ENCODE results near the gene FTCDNL1.

FTCDNL1 gene

DNA sequence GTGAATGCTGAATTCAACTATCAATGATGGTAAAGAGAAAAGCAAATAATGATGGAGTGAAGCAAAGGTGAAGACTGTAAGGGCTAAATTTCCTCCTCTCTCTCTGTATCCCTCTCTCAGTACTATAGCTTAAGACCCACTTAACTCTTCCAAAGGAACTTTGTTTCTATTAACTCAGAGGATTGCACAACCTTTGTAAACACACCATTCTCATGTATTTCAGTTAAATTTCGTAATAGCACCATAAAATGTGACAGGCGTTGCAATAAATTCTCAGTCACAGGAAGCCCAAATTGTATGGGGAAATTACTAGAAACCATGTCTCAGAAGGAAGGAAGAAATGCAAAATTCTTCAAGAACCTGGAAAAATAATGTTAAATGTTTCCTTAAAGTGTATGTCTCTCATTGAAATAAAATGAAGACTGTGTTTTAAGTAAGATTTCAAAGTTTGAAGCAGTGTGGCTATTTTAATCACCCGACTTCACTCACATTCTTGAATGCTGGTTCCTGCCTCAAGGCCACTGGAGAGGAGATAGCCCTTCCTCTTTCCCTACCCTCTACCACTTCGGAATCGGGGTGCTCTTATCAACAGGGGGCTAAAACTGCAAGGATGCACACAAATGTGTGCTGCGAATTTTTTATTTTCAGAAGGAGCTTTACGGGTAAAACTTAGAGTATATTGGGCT, 112.1 kb downstream of the FTCDNL1 start:
- DNase-seq, result no peak

DNA sequence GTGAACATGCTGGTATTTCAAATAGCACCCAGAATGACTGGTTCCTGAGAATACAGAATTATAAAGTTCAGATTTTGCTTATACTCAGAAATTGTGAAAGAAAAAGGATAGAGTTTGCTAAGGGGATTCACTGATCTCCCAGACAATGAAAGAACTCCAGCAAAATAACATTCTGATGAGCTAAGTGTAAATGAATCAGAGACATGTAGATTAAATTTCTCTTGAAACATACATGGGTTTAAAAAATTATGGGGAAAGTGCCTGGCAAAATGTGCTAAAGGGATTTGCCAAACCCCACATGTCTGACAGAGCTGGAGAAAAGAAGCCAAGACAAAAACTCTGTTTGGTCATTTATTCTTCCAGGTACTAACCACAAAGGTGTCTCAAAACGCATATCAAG, 116.3 kb downstream of the FTCDNL1 start:
- DNase-seq, result no peak

DNA sequence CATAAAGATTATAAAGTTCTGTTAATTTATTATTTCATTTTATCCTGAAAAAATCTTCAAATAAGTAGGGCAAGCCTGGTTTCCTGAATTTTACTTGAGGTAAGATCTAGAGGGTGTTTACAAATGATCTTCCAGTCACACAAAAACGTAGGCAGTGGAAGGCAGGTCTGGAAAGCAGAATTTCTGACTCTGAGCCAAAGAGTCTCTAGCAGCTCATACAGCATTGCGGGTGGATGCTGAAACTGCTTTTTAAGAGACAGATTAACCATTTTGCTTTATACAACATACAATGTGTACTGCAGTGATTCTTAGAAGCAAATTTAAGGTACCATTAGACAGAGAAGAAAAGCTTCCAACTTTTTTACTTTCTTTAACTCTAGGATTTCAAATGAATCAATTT, 117.0 kb downstream of the FTCDNL1 start:
- no peak for DNase-seq

DNA sequence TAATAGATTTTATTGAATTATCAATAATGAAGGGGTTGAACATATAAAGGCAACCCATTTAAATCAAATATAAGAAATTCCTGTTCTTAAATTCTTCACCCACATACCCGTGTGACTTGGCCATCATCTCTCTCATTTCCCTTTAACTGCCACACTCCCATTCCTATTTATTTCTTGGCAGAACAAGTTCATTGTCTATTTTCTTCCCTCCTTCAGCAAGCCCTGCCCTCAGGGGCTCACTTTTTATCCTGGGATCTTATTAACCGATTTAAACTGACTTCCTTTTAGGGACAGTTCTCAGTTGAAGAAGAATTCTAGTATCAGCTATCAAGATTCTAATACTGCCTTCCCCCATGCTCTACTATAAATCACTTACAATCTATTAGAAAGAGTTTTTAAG, 123.2 kb downstream of the FTCDNL1 start:
- DNase-seq, result no peak

DNA sequence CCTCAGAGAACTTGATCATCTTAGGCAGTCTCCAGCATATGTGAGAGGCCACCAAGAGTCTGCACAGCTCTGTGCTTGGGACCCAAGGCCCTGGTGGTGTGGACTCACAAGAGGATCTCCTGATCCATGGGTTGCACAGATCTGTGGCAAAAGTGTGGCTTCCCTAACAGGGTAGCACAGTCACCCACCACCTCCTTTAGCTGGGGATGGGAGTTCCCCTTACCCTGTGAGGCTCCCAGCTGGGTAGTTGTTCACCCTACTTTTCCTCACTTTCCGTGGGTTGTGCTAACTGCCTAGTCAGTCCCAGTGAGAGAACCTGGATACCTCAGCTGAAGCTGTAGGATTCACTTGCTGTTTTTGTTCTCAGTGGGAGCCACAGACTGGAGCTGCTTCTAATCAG, 123.7 kb downstream of the FTCDNL1 start:
- DNase-seq, result no peak

DNA sequence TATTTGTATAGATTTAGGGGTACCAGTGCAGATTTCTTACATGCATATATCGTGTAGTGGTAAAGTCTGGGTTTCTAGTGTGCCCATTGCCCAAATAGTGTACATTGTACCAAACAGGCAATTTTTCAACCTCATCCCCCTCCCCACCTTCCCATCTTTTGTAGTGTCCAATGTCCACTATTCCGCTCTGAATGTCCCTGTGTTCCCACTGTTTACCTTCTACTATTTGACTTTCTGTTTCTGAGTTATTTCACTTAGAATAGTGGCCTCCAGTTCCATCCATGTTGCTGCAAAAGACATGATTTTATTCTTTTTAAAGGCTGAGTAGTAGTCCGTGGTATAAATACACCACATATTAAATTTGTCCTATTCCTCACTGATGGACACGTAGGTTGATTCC, 132.9 kb downstream of the FTCDNL1 start:
- DNase-seq, result no peak

DNA sequence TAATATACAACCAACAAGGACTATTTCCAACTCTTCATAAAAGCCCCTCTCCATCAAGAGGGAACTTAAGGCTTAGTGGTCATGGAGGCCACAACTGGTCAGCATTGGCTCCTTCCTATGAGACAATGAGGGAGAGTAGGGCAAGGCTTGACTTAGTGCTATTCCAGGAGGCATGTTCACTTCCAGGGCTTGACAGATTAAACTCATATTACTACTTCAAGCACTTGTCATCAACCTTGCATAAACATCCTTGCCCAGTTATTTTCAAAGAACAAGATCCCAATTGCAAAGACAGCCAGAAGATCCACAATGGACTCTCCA, 133.4 kb downstream of the FTCDNL1 start:
- DNase-seq, result no peak

DNA sequence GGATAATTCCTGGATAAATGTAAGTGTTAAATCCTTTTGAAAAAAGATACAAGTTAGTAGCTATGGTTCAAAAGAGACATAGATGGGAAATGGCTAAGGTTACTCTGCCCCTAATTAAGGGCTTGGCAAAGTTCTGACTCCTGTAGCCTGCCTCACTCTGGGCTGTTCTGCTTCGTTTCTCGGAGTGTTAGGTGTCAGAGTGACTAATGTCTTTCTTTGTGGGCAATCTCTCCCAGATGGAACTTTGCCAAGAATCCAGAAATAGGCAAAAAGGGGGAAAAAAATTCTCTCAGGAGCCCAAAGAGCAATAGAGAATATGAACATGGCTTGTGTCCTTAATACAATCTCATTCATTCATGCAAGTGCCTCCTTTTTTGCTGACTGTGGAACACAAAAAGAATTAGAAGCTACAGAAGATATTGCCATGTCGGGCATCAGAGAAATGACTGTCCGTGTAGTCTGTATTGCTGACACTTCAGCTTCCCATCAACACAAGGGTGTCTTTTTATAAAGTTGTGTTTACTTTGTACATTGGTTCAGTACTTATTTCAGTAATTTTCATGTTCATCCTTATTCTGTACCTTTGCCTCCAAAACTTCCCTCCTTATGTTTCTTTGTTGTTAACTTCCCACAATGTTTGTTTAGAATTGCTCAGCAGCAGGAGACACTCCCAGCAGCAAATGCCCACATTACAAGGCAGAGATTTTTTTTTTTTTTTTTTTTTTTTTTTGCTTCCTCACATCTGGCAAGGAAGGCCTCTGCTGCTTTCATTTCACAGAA, 134.0 kb downstream of the FTCDNL1 start:
- DNase-seq, result no peak

DNA sequence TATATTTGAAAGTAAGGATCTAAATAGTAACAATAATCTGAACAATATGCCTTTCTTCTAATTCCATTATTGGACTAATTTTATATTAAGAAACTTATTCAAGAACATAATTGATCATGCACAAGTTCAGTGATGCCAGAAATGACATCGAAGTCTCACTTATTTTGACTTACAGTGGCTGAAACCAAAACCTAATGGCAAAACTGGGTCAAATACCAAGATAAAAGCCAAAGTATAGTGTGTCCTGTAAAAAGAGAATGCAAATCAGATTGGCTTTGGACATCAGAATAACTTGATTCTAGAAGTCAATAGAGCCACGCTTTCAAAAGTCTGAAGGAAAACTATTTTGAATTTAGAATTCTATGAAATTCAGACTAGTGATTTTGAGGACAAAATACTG, 137.2 kb downstream of the FTCDNL1 start:
- DNase-seq, result no peak

DNA sequence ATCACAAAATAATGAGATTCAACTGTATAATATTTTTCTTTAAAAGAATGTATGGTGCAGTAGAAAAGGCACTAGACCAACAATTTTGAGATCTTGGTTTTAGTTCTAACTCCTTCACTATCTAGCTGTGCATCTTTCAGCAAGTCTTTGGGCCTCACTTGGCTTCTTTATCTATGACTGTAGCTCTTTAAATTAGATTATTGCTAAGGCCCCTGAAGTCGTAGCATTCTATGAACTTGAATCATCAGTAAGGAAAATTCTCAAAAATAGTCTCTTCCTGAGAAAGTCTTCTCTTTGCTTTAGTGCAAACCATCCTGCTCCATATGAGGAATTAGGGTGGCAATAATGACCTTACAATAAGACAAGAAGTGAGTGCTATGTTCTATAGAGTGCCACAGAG, 140.4 kb downstream of the FTCDNL1 start:
- DNase-seq, result no peak

Measured in CD4-positive, alpha-beta T cell treated with Interleukin-1 beta for 1 hour (primary cell).